RWPE1 (cell line): ENCODE data around the gene G6PD.

Experiments used
- CTCF ChIA-PET: fragments of 350-600 bp; sonication (Branson Sonifier 250); formaldehyde crosslinking; extraction: SDS; loops from one replicate; lab custom pipeline; 2021; lab: Yijun Ruan, JAX
- POLR2A ChIA-PET: fragments of 400-600 bp; formaldehyde crosslinking; extraction: SDS; loops from one replicate; lab custom pipeline; 2020; ENCODE audit warnings: antibody characterized with exemption; ENCODE audit not compliant: low non-redundant PET; lab: Yijun Ruan, JAX
- DNase-seq: peaks from one replicate; pipeline ENCODE4 v3.0.0; 2012; ENCODE audit warnings: low spot score
- H3K27ac ChIP-seq: fragments of 450-650 bp; 2 replicates; pipeline ENCODE4 v1.5.1; 2017
- CTCF ChIP-seq: fragments of 450-650 bp; conservative IDR thresholded peaks from 2 replicates; pipeline ENCODE4 v1.5.1; 2017; ENCODE audit warnings: low read depth, mild to moderate bottlenecking

Gene G6PD

DNA sequence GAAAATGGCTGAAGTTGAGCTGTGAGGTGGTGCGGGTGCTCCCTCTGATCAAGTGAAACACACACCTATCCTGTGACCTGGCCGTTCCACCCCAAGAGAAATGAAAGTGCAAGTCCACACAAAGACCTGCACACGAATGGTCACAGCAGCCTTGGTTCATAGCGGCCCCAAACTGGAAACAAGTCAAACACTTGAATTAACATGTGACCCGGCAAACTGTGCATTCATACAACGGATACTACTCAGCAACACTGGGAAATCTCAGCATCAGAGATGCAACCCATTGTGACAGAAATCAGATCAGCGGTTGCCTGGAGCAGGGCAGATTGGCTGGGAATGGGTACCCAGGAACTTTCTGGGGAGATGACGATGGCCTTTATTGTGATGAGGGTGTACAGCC, 7.6 kb downstream of the G6PD start:
- POLR2A ChIA-PET = no interaction called here
- CTCF ChIA-PET = no interaction called here
- TF ChIP-seq CTCF = no peak
- H3K27ac ChIP-seq = peak overlapping the region; percentile 96; the same call in 1 of the 2 replicates
- no peak for DNase-seq

DNA sequence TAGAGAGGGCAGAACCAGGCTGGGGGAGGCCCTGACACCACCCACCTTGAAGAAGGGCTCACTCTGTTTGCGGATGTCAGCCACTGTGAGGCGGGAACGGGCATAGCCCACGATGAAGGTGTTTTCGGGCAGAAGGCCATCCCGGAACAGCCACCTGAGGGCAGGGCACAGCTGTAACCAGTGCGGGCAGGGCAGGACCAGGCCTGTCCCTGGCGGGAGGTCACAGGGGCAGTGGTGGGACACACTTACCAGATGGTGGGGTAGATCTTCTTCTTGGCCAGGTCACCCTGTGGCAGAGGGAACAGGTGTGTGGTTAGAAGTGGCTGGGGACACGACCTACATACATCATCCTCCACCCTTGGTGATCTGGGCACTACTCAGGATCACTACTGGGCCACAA, 10.8 kb downstream of the G6PD start:
- ChIA-PET CTCF (interaction anchor here (0.6 to 2.5 kb wide), 2 partner anchors 93 to 162 kb away, joined by 6 to 11 read pairs; partner anchors contain the start of gene FLNA), POLR2A (no interaction called here)
- no peak for DNase-seq
- no peak for TF ChIP-seq CTCF
- peak overlapping the region; percentile 43 for H3K27ac ChIP-seq

GRCh38 chrX:154534526-154535322, 11.9 kb downstream of the G6PD start:
- CTCF ChIA-PET = interaction anchor here (0.8 to 2.5 kb wide), 3 partner anchors 71 to 161 kb away, joined by 3 to 11 read pairs (median 3); partner anchors contain the start of gene FLNA
- H3K27ac ChIP-seq = peak overlapping the region; percentile 43
- POLR2A ChIA-PET = no interaction called here
- TF ChIP-seq CTCF = peak; percentile 87
- DNase-seq = peak; percentile 57

DNA sequence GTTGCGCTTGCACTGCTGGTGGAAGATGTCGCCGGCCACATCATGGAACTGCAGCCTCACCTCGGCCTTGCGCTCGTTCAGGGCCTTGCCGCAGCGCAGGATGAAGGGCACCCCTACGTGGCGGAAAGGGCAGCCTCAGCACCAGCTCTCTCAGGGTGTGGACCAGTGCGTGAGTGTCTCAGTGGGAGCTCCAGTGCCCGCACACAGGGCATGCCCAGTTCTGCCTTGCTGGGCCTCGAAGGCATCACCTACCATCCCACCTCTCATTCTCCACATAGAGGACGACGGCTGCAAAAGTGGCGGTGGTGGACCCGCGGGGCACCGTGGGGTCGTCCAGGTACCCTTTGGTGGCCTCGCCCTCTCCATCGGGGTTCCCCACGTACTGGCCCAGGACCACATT, 14.0 kb downstream of the G6PD start:
- no peak for TF ChIP-seq CTCF
- no peak overlapping the region for H3K27ac ChIP-seq
- POLR2A ChIA-PET = no interaction called here
- no peak for DNase-seq
- CTCF ChIA-PET = interaction anchor here (0.8 kb wide), 1 partner anchor 160 kb away, joined by 3 read pairs; no protein-coding TSS in a partner anchor

DNA sequence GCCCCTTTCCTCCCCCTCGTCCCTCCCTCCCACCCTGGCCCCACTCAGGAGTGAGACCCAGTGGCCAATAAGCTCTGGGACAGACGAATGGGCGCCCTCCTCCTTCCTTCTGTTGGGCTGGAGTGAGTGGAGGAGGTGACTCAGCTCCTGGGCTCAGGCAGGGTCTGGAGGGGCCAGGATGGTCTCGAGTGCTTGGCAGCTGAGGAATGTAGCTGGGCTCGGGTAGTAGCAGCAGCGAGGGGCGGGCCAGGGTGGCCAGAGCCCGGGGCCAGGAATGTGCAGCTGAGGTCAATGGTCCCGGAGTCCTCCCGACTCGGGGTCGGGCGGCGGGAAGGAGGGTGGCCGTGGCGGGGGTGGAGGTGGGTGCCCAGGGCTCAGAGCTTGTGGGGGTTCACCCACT, 15.0 kb downstream of the G6PD start:
- no peak for DNase-seq
- POLR2A ChIA-PET = no interaction called here
- no peak overlapping the region; the same call in 1 of the 2 replicates for H3K27ac ChIP-seq
- TF ChIP-seq CTCF = no peak
- CTCF ChIA-PET = no interaction called here

- ChIA-PET POLR2A (no interaction called here), CTCF (no interaction called here)
- no peak for TF ChIP-seq CTCF
- H3K27ac ChIP-seq = peak overlapping the region; percentile 52
- DNase-seq = no peak
Observed at GRCh38 chrX:154530286-154530685, 16.4 kb downstream of the G6PD start.
